NCI-H524 (cell line): Measurements from ENCODE around the gene IPMK.
"Not testable (repeated sequence)": the region's sequence is repeated elsewhere in the genome, so short reads cannot be mapped to it uniquely, and the experiment has no call there.

Source experiments
- DNase-seq, 2 experiments: peaks; one replicate each; lab custom pipeline; 2025; lab: John Stamatoyannopoulos, UW

Gene IPMK

DNA sequence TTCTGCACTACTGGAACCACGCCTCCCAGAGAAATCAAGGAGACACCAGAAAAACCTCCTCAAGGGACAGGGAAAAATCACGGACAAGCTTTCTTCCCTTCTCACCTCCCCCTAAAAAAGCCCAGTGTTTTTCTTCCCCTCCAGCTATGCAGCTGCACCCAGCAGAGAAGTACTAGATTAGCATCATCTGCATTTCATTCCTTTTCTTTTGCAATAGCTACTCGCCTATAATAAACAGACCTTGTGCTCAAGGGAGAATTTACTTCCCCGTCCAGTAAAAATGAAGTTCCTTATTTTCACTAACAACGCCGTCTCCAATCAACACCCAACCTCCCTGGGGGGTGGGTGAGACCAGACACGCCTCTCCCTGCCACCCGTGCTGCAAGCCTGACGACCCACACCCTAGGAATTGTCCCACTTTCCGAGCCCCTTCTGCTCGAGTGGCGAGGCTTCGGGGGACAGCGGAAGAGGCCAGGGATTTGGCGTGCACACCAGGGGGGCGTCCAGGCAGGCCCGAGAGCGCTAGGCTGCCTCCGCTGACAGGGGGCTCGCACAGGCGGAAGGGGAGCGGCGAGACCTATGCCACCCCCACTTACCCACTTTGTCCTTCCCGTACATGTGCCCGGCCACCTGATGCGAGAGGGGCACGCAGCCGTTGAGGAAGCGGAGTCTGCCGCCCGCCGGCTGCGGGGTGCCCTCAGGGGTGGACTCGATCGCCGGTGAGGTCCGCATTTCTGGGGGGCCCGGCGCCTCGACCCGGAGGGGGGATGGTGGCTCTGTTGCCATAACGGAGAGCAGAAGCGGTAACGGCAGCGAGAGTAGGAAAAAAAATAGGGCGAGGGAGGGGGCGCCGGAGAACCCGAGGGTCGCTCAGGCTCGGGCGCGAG is 625 bp downstream of the IPMK start:
- peak in 1 of 2 experiments; percentile 14 for DNase-seq

DNA sequence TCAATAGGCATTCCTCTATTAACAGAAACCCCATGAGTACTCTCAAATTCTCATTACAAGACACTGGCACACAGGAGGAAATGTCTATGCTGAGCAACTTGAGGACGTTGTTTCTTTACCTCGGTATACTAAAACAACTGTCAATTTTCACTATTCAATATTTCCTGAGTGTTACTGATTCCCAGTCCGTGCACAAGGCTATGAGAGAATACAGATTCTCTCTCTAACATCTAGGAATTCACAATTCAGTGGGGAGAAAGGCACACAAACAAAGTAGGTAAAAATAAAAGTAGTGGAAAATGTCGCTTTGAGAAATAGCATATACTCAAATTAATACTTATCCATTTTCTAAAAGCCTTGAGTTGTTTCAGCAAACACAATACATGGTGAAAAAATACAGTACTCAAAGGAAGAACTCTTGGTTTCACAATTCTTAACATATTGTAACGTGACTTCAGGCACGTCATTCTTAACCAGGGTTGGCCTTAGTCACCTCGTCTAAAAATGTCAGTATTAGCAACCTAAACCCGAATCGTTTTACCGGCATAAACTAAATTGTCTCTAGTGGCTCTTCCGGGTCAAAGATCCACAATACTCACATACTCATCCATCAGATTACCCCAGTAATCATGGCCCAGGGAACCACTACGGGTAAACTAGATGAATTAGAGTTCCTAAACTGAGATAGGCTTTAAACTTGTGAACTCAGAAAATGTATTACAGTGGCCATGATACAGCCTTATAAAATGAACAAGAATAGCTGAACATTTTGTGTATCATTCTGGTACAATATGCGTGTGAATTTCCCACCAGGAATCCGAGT is 1.5 kb downstream of the IPMK start:
- DNase-seq: peak in 1 of 2 experiments; percentile 3

DNA sequence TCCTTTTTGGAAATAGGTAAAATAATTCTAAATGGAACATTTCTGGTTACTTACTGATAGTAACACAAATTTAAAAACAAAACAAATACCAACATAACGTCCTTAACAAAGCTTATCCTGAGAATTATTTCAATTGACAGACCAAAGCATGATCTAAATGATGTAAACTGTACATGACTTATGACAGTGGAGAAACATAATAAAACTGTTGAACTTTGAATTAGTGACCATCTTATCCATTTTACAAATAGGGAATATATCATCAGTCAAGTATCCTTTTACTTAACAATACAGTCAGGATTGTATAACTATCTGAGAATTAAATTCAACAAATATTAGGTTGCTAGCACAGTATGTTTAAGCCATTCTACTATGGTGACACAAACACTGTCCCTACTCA is 2.4 kb downstream of the IPMK start:
- no peak for DNase-seq

DNA sequence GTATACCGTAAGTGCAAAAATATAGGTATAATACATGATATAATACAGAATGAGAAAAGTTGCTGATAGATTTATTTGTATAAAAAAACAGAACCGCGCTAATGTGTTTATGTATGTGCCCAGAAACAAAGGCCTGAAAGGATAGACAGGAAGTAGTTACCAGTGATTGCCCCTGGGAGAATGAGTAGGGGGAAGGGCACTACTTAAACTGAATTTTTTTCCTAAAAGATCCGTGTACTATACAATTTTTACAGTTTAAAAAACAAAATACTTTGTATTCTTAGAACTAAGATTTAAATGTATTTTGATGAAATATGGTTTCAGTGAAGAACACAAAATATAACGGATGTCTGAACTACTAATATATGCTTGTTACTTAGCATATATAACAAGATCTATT is 2.9 kb downstream of the IPMK start:
- DNase-seq: no peak

DNA sequence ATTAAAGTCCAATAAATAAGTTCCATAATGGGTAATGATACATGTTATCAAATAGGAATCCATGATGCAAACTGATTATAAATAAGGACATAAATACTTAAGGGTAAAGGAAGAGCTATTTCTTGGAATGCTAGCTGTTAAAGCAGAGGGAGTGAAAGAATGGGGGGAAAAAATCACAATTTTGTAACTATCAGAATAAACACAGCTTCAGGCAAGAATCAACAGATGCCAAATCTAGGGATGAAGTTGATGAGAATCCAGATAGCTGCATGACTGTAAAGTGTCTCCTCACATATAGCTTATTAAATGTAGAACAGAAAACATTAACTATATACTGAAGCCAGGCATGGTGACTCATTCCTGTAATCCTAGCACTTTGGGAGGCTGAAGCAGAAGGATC is 4.9 kb downstream of the IPMK start:
- no peak for DNase-seq

DNA sequence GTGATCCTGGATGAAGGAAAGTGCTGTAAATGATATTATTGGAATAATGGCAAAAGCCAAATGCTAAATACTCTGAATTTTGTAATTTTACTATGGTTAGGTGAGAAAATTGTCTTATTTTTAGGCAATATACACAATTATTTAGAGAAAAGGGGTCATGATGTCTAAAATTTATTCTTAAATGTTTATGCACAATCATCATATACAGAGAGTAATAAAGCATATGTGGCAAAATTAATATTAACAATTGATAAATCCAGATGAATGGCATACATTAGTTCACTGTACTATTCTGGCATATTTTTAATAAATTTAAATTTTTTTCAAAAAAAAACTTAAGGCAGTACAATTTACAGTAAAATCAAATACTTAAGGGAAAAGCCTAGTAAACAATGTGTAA is 7.4 kb downstream of the IPMK start:
- DNase-seq: no peak

DNA sequence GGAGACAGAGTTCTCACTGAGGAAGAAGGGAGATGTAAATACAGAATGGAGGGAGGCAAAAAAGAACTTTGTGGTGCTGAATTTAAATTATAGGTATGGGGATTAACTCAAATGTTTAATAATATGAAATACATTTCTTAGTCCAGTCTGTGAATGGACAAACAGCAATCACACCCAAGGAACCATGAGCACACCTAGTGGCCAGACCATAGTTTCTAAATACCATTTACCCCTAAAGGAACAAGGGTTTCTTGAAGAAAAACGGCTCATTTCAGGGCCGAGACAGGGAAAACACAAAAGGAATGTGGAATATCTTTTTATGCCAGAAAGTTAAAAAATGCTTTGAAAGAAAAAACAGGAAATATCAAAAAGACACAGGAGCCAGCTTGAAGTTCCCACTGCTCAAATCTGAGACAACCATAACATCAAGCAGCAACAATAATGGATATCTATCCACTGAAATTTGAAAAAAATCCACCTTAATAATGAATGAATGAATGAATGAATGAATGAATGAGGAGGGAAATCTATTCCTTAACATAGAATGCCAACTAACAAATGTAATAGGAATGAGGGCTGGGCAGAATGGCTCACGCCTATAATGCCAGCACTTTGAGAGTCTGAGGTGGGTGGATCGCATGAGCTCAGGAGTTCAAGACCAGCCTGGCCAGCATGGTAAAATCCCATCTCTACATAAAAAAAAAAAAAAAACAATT is 8.6 kb downstream of the IPMK start:
- no peak for DNase-seq

DNA sequence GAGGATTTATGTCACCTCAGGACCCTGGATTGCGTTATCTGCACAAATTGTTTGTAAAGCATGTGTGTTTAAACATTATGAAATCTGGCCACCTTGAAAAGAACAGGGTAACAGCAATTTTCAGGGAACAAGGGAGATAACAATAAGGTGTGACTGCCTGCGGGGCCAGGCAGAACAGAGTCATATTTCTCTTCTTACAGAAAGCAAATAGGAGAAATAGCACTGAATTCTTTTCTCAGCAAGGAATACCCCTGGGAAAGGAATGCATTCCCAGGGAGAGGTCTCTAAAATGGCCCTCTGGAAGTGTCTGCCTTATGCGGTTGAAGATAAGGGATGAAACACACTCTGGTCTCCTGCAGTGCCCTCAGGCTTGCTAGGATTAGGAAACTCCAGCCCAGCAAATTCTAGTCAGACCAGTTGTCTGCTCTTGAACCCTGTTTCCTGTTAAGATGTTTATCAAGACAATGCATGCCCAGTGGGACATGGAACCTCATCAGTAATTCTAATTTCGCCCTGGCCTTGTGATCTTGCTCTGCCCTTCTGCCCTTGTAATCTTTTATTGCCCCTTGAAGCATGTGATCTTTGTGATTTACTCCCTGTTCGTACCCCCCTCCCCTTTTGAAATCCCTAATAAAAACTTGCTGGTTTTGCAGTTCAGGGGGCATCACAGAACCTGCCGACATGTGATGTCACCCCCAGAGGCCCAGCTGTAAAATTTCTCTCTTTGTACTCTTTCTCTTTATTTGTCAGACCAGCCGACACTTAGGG is 11.5 kb downstream of the IPMK start:
- DNase-seq: not testable (repeated sequence)

DNA sequence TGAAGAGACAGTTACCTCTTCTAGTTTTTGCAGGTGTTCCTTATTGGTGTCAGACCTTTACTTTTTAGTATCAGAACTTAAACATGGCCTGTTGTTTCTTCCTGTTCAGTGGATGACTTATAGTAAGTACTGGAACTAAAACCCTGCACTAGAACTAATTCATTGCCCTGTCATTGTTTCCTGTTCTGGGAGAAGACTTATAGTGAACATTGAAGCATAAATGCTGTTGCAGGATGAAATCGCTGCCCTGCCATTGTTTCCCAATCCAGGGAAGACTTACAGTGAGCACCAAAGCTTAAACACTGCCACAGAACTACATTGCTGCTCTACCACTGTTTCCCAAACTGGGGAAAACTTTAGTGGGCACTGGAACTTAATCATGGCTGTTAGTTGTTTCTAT is 13.1 kb downstream of the IPMK start:
- no peak for DNase-seq

DNA sequence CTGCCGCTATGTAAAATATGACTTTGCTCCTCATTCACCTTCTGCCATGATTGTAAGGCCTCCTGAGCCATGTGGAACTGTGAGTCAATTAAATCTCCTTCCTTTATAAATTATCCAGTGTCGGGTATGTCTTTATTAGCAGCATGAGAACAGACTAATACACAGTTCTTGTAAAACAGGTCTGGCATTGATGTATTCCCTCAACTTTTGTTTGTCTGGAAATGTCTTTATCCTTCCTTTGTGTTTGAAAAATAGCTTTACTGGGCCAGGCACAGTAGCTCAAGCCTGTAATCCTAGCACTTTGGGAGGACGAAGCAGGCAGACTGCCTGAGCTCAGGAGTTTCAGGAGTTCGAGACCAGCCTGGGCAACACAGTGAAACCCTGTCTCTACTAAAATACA is 14.5 kb downstream of the IPMK start:
- DNase-seq: no peak

DNA sequence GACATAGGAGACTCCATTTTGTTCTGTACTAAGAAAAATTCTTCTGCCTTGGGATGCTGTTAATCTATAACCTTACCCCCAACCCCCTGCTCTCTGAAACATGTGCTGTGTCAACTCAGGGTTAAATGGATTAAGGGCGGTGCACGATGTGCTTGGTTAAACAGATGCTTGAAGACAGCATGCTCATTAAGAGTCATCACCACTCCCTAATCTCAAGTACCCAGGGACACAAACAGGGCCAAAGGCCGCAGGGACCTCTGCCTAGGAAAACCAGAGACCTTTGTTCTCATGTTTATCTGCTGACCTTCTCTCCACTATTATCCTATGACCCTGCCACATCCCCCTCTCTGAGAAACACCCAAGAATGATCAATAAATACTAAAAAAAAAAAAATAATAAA is 23.0 kb downstream of the IPMK start:
- DNase-seq: not testable (repeated sequence)

DNA sequence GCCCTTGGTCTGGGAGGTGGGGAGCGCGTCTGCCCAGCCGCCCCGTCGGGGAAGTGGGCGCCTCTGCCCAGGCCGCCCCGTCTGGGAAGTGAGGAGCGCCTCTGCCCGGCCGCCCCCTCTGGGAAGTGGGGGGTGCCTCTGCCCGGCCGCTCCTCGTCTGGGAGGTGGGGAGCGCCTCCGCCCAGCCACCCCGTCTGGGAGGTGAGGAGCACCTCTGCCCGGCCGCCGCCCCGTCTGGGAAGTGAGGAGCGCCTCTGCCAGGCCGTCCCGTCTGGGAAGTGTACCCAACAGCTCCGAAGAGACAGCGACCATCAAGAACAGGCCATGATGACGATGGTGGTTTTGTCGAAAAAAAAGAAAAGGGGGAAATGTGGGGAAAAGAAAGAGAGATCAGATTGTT is 23.5 kb downstream of the IPMK start:
- DNase-seq: not testable (repeated sequence)

DNA sequence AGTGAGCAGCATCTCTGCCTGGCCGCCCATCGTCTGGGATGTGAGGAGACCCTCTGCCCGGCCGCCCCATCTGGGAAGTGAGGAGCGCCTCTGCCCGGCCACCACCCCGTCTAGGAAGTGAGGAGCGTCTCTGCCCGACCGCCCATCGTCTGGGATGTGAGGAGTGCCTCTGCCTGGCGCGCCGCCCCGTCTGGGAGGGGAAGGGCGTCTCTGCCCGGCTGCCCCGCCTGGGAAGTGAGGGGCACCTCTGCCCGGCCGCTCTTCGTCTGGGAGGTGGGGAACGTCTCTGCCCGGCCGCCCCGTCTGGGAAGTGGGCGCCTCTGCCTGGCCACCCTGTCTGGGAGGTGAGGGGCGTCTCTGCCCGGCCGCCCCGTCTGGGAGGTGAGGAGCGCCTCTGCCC is 23.9 kb downstream of the IPMK start:
- DNase-seq: not testable (repeated sequence)

DNA sequence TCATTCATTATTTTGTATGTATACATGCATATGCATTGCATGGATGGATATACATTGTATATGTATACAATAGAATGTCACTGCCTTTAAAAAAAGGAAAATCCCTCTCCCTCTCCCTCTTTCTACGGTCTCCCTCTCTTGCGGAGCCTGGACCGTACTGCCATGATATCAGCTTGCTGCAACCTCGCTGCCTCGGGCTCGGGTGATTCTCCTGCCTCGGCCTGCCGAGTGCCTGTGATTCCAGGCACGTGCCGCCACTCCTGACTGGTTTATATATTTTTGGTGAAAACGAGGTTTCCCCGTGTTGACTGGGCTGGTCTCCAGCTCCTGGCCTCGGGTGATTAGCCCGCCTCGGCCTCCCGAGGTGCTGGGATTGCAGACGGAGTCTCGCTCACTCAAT is 24.4 kb downstream of the IPMK start:
- DNase-seq: no peak

DNA sequence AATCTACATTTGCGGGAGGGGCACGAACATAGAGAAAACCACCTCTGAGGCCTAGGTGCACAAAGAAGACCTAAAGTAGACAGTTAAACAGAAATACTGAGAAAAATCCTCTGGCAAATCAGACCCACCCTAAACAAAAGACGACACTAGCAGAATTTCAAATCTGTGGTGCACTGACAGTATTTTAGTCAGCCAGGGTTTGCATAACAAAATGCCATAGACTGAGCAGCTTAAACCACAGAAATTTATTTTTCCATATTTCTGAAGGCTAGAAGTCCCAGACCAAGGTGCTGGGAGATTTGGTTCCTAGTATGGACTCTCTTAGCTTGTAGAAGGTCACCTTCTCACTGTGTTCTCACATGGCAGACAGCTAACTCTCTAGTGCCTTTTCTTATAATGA is 26.3 kb downstream of the IPMK start:
- no peak for DNase-seq

DNA sequence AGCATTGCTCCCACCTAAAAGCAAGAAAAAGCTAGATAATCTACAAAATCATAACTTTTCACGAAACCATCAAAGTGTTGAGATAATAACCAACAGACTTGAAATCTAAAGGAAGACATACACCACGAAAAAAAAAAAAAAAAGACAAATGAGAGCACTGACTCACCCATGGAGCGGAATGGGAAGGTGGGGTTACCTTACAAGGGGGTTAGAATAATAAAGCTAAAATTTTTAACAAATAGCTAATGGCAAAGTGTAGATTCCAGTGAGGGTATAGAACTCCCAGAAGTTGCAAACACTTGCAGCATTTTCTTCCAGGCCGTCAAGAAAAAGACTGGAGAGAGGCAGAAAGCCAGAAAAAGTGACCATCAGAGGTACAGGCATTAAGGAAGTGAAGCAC is 27.2 kb downstream of the IPMK start:
- DNase-seq: no peak

DNA sequence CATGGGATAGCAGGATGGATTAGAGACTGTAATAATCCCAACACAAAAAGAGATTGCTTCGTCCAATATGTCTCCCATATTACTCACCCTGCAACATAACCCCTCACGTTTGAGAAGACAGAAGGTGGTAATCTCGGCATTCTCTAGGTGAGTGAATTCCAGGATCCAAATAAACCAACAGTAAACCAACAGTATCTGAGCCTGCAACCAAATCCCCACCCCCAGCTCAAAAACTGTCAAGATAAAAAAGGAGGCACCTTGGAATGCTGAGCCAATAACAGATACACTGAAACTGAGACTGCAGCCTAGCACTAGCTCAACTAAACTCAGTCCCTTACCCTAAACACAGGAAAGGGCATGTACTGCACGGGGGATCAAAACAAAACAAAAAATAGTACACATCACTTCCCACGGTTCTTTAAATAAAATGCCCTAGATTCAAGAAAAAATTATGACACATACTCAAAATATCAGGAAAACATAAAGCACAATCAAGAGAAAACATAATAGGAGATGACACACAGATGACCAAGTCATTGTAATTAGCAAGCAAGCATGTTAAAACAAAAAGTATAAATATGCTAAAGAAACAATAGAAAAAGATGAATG is 28.0 kb downstream of the IPMK start:
- no peak for DNase-seq

DNA sequence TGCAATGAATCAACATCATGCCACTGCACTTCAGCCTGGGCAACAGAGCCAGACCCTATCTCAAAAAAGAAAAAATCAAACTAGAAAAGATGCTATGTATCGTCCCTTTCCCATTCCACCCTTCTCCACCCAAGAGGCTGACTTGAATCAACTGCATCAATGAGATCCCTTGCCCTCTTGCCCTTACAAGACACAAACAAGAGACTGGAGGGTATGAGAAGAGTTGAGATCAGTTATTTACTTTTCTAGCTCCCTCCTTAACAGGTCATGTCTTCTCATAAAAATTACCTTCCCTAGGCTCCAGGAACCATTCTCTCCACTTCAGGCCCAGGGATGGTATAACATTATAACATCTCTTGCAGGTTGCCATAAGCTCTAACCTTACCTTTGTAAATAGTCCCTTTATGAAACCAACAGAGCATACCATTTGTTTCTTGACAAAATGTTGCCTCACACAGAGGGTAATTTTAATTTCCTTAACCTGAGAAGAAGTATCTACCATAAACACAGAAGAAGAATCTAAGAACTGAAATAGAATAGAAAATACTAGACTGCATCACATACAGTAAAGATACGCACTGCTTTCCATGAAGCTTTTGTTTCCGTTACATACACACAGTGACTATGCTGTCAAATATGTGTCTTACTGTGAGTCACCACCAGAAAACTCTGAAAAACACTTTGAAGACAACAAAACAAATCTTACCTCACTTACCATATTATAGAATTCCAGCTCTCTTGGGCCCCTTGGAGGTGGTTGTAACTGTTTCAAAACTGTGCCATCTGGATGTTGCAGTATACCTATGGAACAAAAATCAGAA is 30.5 kb downstream of the IPMK start:
- DNase-seq: no peak

DNA sequence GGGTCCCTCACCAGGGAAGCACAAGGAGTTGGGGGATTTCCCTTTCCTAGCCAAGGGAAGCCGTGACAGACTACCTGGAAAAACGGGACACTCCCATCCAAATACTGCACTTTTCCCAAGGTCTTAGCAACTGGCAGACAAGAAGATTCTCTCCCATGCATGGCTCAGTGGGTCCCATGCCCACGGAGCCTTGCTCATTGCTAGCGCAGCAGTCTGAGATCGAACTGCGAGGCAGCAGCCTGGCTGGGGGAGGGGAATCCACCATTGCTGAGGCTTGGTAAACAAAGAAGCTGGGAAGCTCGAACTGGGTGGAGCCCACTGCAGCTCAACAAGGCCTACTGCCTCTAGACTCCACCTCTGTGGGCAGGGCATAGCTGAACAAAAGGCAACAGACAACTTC is 37.8 kb downstream of the IPMK start:
- DNase-seq: not testable (repeated sequence)

DNA sequence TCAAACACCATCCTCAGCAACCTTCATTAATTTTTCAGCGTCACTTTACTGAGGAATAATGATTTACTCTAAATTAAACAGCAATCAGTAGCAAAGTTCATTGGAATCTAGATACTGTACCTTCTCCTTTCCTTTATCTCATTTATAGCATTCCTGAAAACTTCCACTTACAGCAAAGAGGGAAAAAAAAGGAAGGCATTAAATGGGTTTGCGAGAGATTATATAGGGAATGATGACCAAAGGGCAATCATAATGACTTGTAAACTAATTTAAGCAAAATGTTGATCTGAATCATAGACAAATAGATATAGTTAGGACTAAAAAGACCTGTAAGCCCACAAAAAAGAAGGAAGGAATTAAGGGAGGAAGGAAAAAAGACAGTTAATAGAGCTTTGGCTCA is 42.0 kb downstream of the IPMK start:
- no peak for DNase-seq
